Astrocyte of the cerebellum (primary cell): ENCODE results near the gene WNK4.
A peak's percentile ranks its signal among the peaks of the same experiment; 100 is the strongest.

Source experiments
- DNase-seq: peaks from one replicate; pipeline ENCODE4 v3.0.0-alpha.2; 2011; ENCODE audit warnings: low read depth
- H3K4me3 ChIP-seq: 2 replicates; pipeline ENCODE4 v1.5.1; 2011; ENCODE audit warnings: mild to moderate bottlenecking, low read depth, low read length, moderate library complexity
- CTCF ChIP-seq: IDR thresholded peaks from 2 replicates; pipeline ENCODE4 v1.5.1; 2012; ENCODE audit warnings: low read length, low read depth, moderate library complexity, mild to moderate bottlenecking; ENCODE audit errors: missing control alignments
- in situ Hi-C: cut with HindIII; loops from 2 replicates; pipeline ENCODE4 v1.10.0; 2017; ENCODE audit warnings: low sequenced_read_pairs

WNK4 gene

GRCh38 chr17:42819939-42820535 lies 39.6 kb downstream of the WNK4 start:
- TF ChIP-seq CTCF, result peak; percentile 84
- DNase-seq, result no peak
- no peak overlapping the region for H3K4me3 ChIP-seq
- in situ Hi-C loops, result no loop called here

GRCh38 chr17:42821176-42821575 lies 40.8 kb downstream of the WNK4 start:
- TF ChIP-seq CTCF, result no peak
- no peak overlapping the region for H3K4me3 ChIP-seq
- in situ Hi-C loops, result no loop called here
- no peak for DNase-seq

GRCh38 chr17:42827472-42827871 lies 47.1 kb downstream of the WNK4 start:
- no peak for DNase-seq
- no peak overlapping the region for H3K4me3 ChIP-seq
- no peak for TF ChIP-seq CTCF
- in situ Hi-C loops, result no loop called here

GRCh38 chr17:42830971-42831370 lies 50.6 kb downstream of the WNK4 start:
- no peak overlapping the region for H3K4me3 ChIP-seq
- TF ChIP-seq CTCF, result no peak
- in situ Hi-C loops, result no loop called here
- DNase-seq, result no peak

- no peak for DNase-seq
- TF ChIP-seq CTCF, result no peak
- in situ Hi-C loops, result no loop called here
- peak overlapping the region; percentile 99 for H3K4me3 ChIP-seq
These were observed 52.0 kb downstream of the WNK4 start for GRCh38 chr17:42832213-42832933.

GRCh38 chr17:42832934-42833766 lies 52.7 kb downstream of the WNK4 start, which contains the start of gene PSME3:
Gene PSME3 (plus strand): TSS chr17:42833397. CDS start chr17:42833632, 235 bp downstream.
- peak; percentile 58 for DNase-seq
- peak within 1 kb of the TSS; percentile 99 for H3K4me3 ChIP-seq
- in situ Hi-C loops, result no loop called here
- TF ChIP-seq CTCF, result no peak
